ENCODE data around the gene PPIF.

DNA sequence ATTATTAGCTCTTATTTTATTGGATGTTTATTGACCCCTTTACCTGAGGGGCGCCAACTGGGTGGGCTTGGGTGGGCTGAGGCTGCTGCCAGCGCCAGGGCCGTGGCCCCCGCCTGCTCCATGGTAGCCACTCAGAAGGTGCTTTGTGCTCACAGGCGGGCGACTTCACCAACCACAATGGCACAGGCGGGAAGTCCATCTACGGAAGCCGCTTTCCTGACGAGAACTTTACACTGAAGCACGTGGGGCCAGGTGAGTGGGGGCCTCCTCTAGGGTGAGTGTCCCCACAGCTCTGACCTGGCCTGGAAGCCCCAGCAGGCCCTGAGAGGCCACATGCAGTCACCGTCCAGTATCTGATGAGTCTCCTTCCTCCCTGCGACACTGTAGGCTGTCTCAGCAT lies 4.1 kb downstream of the PPIF start:
- TF ChIP-seq GATA3 (IDR thresholded peaks at IDR 0.05; ENCODE audit: low read depth, low read length) = no peak
- no peak for TF ChIP-seq GATA2 (IDR thresholded peaks at IDR 0.05; ENCODE audit: low read depth, low read length)
